ENCODE results near the gene CUL1.

DNA sequence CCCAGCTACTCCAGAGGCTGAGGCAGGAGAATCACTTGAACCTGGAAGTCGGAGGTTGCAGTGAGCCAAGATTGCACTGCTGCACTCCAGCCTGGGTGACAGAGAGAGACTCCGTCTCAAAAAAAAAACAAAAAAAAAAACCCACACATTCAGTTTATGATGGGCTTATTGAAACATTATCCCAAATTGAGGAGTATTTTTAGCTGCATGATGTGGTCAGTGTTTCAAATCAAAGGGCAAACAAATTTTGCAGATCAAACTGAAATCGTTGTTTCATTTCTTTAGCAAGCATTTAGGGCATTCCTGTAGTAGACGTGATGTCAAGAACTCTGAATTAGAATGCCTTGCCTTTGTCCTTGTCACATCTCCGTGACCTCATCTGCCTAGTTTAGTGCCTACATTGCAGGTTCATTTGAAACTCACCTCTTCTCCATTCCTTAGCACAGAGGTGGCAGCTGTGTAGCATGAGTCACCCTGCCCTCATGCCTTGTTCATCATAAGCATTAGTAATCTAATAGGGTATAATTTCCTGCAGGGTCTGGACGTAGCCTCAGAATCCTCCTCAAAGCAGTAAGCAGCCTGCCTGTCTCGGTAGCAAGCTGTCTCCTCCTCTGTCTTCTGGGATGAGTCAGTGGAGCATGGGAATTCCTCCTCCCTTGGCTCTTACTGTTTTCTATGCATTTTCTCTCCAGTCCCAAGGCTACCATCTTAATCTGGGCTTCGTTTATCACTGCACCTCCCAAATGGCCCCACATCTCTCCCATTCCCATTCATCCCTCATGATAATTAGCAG is 73.8 kb downstream of the CUL1 start:
- TF ChIP-seq, protein P1, sequence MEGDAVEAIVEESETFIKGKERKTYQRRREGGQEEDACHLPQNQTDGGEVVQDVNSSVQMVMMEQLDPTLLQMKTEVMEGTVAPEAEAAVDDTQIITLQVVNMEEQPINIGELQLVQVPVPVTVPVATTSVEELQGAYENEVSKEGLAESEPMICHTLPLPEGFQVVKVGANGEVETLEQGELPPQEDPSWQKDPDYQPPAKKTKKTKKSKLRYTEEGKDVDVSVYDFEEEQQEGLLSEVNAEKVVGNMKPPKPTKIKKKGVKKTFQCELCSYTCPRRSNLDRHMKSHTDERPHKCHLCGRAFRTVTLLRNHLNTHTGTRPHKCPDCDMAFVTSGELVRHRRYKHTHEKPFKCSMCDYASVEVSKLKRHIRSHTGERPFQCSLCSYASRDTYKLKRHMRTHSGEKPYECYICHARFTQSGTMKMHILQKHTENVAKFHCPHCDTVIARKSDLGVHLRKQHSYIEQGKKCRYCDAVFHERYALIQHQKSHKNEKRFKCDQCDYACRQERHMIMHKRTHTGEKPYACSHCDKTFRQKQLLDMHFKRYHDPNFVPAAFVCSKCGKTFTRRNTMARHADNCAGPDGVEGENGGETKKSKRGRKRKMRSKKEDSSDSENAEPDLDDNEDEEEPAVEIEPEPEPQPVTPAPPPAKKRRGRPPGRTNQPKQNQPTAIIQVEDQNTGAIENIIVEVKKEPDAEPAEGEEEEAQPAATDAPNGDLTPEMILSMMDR (IDR thresholded peaks at IDR 0.05): no peak
- TF ChIP-seq EP300 (IDR thresholded peaks at IDR 0.05): no peak

Measured in ovary (tissue), 3 donors.